Measurements from ENCODE around the gene NDE1. TPM values are rescaled to one million over a fixed set of nuclear protein-coding genes. Genes with fewer than 3 reads are reported as not detected.

Gene NDE1
- total RNA-seq: 62.1 and 87.3 TPM in 2 replicates

GRCh38 chr16:15650019-15650697 is at the start of gene NDE1:
Gene NDE1 (plus strand): TSS chr16:15650245. CDS start chr16:15664779, 14,534 bp downstream.

GRCh38 chr16:15643048-15643945 is 6.7 kb upstream of the NDE1 start, which contains the start of gene MARF1:
Gene MARF1 (minus strand): TSS chr16:15643154. CDS start chr16:15639233, 3,921 bp downstream.

Other genes with a start within 250 kb of the NDE1 start
- 4.6 and 8.1 TPM in 2 replicates for gene BMERB1, start 215.7 kb upstream of the NDE1 start, total RNA-seq
- gene MARF1, start 7.1 kb upstream of the NDE1 start, total RNA-seq: 9.6 and 13.9 TPM in 2 replicates
- not detected in 2 replicates for gene MYH11, start 206.8 kb downstream of the NDE1 start, total RNA-seq
- gene CEP20, start 238.4 kb downstream of the NDE1 start, total RNA-seq: 37.8 and 43.2 TPM in 2 replicates

Measured in airway epithelial cell (primary cell).